Transverse colon (tissue), 4 donors: Measurements from ENCODE around the gene LYG2.

Source experiments
- EP300 ChIP-seq: sonication (generic); formaldehyde crosslinking; IDR thresholded peaks from one replicate; pipeline ENCODE4 v1.6.1; 2017; ENCODE audit warnings: antibody characterized with exemption, low read depth
- POLR2A ChIP-seq: fragments of 450-650 bp; IDR thresholded peaks from one replicate; pipeline ENCODE4 v1.6.1; 2016; ENCODE audit warnings: antibody characterized with exemption, mild to moderate bottlenecking, moderate library complexity
- POLR2AphosphoS5 ChIP-seq, 3 donors: sonication (generic); formaldehyde crosslinking; IDR thresholded peaks; one replicate each; pipeline ENCODE4 v1.6.1; 2016; ENCODE audit warnings: antibody characterized with exemption in 3 of 3
- TF ChIP-seq, protein P1 (sequence below), 5 experiments: fragments of 200-600 bp in 3 of 5; fragments of 450-650 bp in 2 of 5; sonication (generic) in 3 of 5; IDR thresholded peaks; 1 replicate in 2 of 5; 2 replicates in 3 of 5; pipeline ENCODE4 v1.5.1; 2016 to 2017; ENCODE audit warnings: antibody characterized with exemption in 5 of 5, inconsistent platforms in 3 of 5, mild to moderate bottlenecking in 2 of 5, moderate library complexity in 1 of 5

DNA sequence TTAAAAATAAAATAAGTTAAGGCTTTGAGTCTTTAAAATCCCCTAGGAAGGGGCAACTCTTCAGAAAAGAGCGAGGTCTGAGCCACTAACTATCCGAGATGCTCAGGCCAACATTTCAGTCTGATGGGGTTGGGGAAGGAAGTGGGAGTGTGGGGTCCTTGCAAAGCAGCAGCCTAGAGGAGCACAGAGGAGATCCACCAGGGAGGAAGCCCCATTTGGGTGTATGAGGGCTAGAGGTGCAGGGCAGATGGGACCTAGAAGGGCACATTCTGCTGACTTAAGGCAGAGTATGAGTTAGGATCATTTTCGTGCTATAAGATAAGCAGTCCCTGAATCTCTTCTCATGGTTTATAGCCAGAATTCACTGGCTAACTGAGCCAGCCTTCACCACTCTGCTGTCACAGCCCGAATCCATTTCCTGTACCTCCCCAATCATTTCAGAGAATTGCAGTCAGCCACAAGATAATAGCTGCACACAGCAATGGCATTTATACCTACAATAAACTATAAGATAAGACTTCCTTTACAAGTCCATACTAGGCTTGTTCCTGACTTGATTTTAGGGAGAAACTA lies 37.5 kb downstream of the LYG2 start:
- TF ChIP-seq, protein P1, sequence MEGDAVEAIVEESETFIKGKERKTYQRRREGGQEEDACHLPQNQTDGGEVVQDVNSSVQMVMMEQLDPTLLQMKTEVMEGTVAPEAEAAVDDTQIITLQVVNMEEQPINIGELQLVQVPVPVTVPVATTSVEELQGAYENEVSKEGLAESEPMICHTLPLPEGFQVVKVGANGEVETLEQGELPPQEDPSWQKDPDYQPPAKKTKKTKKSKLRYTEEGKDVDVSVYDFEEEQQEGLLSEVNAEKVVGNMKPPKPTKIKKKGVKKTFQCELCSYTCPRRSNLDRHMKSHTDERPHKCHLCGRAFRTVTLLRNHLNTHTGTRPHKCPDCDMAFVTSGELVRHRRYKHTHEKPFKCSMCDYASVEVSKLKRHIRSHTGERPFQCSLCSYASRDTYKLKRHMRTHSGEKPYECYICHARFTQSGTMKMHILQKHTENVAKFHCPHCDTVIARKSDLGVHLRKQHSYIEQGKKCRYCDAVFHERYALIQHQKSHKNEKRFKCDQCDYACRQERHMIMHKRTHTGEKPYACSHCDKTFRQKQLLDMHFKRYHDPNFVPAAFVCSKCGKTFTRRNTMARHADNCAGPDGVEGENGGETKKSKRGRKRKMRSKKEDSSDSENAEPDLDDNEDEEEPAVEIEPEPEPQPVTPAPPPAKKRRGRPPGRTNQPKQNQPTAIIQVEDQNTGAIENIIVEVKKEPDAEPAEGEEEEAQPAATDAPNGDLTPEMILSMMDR (IDR thresholded peaks at IDR 0.05), result no peak
- TF ChIP-seq POLR2A (no peak), EP300 (no peak), POLR2AphosphoS5 (IDR thresholded peaks at IDR 0.05) (no peak)
